ENCODE data around the gene PGF.

DNA sequence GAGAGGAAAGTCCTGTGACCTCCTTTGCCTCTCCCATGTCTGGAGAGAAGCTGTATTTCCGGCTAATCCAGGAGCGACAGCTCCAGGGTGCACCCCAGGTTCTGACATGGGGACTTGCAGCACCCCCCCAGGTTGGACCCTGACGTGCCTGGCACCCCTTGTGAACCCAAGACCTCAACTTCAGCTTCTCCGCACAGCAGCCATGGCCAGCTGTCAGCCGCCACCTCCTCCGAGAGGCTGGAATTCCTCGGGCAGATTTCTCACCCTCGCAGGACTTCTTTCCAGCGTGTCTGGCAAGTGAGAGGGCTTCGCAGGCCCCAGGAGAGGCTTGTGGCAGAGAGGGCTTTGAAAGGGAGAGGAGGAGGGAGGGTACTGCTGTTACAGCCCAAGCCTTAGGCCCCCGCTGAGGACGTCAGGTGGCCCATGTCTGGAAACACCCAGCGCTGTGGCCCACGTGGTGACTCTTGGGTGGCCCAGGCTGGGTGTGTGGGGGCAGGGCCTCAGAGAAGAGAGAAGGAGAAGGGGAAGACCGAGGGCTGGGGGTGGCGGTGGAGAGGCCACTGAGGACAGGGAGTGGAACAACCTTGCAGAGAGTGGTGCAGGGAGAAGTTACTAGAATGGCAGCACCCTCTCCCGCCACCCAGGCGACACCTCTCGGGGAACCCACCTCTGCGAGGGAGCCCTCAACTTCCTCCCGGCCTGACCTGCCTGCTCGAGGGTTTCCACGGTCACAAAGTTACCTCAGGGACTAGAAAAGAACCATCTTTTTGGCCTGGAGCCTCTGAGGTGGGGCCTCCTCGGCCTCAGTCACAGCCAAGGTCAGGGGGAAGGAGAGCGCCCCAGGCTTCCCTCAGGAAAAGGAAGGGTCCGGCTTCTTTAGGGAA is 20.7 kb downstream of the PGF start:
- no peak for TF ChIP-seq CTCF (IDR thresholded peaks at IDR 0.05)
- no peak for TF ChIP-seq POLR2A (IDR thresholded peaks at IDR 0.05)
- peak; percentile 67 to 79 for TF ChIP-seq POLR2AphosphoS5 (IDR thresholded peaks at IDR 0.05)

Data from upper lobe of left lung (tissue), 4 donors.